GM10847 (cell line): ENCODE data around the gene WWP2.

Experiments used
- POLR2A ChIP-seq: IDR thresholded peaks from 2 replicates; pipeline ENCODE4 v1.6.1; 2011; ENCODE audit not compliant: insufficient read length; ENCODE audit errors: extremely low read depth

Gene WWP2

DNA sequence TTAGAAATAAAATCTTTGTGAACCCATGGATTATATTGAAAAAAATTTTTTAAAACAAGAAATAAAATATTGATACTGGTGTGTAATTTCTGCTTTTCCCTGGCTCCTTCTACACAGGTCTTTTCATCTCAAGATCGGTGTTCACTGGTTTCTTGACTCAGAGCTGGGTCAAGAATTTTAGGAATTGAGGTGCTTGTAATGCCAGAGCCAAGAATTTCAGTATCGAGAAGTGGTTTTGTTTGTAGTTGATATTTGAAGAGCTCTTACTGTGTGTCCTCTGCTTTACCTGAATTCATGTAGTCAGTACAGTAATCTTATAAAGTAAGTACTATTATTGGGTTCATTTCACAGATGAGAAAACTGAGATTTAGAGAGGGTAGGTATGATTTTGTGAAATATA, 7.3 kb downstream of the WWP2 start:
- no peak for TF ChIP-seq POLR2A

DNA sequence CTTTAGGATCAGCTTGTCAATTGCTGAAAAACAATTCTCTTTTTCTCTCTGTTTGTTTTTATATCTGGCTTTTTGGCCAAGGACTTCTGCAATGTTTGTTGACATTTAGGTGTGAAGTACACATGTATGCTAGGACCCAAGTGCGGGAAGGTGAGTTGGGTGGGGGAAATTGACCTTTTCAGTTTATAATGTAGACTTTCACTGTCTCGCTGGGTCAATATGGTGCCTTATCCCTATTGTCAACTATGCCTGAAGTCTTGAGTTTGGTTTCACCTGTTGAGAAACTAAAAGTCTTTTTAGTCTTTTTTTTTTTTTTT, 9.5 kb downstream of the WWP2 start:
- no peak for TF ChIP-seq POLR2A

DNA sequence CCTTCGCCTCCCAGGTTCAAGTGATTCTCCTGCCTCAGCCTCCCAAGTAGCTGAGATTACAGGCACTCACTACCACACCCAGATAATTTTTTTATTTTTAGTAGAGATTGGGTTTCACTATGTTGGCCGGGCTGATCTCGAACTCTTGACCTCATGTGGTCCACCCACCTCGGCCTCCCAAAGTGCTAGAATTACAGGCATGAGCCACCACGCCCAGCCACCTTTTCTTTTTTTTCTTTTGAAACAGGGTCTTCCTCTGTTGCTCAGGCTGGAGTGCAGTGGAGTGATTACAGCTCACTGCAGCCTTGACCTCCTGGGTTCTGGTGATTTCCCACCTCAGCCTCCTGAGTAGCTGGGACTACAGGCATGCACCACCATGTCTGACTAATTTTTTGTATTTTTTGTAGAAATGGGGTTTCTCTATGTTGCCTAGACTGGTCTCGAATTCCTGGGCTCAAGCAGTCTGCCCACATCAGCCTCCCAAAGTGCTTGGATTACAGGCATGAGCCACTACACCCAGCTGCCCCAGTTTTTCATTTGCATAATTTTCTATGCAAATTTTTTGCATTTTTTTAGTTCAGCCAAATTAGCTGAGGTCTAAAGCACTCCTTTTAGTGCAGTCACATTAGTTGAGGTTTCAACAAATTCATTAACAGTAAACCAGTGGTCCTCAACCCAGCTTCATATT, 11.3 kb downstream of the WWP2 start:
- no peak for TF ChIP-seq POLR2A

DNA sequence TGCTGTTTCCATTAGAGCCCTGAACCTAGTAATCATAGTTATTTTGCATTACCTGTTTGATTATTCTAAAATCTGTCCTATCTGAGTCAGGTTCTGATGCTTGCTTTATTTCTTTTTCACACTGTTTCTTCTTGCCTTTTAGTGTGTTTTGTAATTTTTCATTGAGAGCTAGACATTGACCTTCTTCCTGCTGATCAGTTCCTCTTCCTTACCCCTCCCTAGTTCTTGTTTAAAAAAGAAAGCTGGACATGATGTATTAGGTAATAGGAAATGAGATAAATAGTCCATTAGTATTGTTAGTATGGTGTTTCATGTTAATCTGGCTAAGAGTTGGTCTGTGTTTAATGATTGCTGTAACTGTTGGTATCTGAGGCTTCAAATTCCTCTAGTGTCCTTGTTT, 13.4 kb downstream of the WWP2 start:
- TF ChIP-seq POLR2A = no peak

DNA sequence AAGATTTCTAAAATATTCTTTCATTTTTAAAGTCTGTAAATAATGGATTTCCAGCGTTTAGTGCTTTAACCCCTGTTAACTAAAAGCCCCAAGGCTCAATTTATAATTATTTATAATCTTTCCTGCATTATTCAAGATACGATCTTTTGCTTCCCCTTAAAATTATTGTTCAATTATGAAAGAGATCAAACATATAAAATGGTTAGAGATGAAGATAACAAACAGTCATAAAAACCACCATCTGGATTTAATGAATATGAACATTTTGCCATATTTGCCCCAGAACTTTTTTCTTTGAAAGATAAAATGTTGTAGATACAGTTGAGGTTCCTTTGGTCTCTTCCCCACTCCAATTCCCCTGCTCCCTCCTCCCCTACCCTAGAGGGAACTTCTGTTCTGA, 17.6 kb downstream of the WWP2 start:
- no peak for TF ChIP-seq POLR2A

DNA sequence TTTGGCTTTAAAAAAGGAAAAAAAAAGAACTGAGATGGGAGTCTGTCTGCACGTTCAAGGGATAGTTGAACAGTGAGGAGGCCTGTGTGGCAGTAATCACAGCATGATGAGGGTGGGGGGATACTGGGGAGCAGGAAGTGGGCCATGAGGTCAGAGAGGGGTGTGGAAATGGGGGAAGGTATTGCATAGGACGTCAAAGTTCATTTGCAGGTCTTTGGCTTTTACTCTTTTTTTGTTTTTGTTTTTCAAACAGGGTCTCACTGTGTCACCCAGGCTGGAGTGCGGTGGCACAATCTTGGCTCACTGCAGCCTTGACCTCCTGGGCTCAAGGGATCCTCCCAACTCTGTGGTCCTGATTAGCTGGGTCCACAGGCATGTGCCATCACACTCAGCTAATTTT, 19.0 kb downstream of the WWP2 start:
- no peak for TF ChIP-seq POLR2A

DNA sequence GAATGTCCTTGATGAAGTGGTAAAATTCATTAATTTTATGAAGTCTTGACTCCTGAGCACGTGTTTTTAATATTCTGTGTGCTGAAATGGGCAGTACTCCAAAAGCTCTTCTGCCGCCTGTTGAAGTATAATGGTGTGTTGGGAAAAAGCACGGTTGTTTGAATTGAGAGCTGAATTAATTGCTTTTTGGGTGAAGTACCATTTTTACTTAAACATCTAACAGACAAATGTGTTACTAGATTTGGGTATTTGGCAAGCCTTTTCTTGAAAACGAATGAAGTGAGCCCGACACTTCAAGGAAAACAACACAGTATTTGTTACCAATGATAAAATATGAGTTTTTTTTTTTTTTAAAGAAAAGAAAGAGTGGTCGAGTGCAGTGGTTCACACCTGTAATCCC, 22.5 kb downstream of the WWP2 start:
- TF ChIP-seq POLR2A = no peak

DNA sequence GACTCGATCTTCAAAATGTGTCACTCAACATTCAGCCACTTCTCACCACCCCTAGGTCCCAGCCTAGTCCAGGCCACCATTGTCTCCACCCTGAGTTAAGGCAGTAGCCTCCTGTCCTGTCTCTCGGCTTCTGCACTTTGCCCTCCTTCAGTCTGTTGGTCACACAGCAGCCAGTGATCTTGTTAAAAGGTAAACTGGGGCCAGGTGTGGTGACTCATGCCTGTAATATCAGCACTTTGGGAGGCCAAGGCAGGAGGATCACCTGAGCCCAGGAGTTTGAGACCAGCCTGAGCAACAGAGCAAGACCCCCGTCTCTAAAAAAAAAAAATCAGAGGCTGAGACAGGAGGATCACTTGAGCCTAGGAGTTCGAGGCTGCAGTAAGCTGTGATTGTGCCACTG, 25.8 kb downstream of the WWP2 start:
- no peak for TF ChIP-seq POLR2A

DNA sequence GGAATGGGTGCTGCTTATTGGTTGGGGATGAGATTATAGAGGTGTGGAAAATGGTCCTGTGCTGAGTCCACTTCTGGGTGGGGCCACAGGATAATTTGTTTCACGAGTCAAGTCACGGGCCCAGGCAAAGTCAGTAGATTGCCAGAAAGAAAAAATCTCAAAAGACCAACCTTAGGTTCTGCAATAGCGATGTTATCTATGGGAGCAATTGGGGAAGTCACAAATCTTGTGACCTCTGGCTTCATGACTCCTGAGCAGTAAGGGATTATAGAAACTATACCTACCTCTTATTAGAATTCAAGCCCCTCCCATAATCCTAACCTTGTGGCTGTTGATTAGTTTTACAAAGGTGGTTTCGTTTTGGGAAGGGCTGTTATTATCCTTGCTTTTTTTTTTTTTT, 31.4 kb downstream of the WWP2 start:
- TF ChIP-seq POLR2A = no peak

DNA sequence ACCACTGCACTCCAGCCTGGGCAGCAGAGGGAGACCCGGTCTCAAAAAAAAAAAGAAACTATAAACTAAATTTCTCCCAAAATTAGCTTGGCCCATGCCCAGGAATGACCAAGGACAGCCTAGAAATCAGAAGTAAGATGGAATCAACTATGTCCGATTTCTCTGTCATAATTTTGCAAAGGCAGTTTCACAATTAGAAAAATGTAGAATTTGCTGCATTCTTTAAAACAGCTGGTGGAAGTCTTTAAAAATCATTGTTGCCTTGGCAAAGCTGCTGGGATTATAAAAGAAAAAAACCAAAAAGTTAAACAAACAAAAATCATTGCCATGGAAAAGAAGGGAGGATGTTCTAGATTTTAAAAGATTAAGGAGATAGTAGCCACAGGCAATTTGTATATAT, 32.4 kb downstream of the WWP2 start:
- TF ChIP-seq POLR2A = no peak

DNA sequence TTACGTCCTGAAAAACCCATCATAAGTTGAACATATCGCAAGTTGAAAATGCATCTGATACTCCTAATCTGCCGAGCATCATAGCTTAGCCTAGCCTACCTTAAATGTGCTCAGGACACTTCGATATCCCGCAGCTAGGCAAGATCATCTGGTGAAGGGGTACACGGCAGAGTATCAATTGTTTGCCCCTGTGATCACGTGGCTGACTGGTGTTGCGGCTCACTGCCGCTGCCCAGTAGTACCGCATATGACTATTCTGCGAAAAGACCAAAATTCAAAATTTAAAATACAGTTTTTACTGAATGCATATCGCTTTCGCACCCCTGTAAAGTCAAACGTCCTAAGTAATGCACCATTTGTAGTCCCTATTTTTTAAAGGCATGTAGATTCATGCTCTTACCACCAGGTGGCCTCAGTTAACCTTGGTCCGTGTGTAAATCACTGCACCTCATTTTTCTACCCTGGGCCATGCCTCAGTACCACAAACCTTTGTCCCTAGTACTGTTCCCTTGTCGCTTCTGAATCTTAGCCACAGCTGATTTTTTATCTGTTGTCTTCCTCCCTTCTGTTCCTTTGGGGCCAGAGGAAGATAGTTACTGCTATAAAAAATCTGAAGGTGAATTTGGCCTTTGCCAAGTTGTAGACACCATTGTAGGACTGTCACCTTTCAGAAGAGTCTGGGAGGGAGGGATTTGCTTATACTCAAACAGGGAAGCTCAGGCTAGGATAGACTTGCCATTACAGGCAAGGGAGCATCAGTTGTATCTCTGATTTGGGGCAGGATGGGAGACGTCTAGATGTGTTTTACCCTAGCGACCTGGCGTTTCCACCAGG, 34.4 kb downstream of the WWP2 start:
- TF ChIP-seq POLR2A = no peak

DNA sequence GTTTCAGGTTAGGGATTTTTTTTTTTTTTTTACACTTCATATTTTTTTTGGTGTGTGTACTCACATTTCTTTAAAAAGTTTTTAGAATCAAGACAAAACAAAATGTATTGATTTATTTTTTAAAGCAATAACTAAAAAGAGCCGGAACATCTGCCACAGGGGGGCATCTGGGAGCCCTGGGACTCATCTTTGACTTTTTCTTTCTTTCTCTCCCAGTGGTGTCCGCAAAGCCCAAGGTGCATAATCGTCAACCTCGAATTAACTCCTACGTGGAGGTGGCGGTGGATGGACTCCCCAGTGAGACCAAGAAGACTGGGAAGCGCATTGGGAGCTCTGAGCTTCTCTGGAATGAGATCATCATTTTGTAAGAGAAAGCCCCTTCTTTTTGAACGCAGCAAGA, 36.3 kb downstream of the WWP2 start:
- no peak for TF ChIP-seq POLR2A

DNA sequence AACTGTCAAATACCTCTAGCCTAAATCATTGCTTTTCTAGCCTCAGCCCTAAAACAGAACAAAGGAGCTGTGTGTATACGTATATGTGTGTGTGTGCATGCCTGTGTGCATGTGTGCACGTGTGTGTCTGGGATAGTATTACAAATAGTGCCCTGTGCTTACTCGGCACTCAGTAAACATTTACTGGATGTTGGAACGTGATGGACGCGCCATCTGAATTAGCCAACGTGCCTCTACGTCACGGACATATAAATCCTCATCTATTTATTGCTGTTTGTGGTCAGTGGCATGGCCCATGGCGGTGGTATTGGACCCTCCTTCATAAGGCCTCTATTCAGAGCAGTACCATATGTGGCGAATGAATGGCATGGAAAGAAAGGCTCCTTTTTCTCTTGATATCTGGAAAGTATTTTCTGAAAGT, 37.5 kb downstream of the WWP2 start:
- no peak for TF ChIP-seq POLR2A

DNA sequence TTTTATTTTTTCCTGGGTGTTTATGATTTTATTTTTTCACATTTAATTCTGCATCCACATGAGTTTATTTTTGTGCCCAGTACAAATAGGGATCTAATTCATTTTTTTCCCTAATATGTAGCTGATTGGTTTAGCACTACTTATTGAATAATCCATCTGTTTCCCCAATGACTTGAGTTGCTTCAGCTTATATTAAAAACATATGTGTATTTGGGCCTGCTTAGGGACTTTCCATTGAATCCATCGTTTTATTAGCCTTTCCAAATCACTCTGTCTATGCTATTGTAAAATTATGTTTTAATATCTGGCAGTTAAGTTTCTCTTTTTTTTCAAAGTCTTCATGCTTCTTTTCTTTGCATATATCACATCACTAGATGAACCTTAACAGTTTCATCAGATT, 42.2 kb downstream of the WWP2 start:
- TF ChIP-seq POLR2A = no peak

DNA sequence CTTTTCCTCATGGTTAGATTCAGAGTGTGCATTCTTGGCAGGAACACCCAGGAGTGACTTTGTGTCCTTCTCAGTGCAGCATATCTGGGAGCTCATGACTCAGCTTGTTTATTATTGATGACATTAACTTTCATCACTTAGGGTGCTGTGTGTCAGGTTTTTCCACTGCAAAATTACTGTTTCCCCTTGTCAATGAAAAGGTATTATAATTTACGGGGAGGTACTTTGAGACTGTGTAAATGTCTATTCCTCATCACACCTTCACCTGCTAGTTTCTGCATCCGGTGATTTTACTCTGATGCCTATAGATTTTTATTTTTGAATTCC, 50.5 kb downstream of the WWP2 start:
- no peak for TF ChIP-seq POLR2A

DNA sequence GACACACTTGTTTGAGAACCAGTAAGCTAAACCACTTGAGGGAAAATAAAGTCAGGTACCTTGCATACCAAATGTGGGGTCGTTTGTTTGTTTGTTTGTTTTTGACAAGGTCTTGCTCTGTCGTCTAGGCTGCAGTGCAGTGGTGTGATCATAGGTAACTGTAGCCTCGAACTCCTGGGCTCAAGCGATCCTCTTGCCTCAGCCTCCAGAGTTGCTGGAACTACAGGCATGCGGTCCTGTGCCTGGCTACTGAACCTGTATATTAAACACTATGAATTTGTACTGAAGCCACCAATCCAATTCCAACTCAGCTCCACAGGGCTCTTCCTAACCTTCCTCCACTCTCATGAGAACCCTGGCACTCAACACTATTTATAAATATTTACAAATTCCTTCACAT, 51.9 kb downstream of the WWP2 start:
- no peak for TF ChIP-seq POLR2A

DNA sequence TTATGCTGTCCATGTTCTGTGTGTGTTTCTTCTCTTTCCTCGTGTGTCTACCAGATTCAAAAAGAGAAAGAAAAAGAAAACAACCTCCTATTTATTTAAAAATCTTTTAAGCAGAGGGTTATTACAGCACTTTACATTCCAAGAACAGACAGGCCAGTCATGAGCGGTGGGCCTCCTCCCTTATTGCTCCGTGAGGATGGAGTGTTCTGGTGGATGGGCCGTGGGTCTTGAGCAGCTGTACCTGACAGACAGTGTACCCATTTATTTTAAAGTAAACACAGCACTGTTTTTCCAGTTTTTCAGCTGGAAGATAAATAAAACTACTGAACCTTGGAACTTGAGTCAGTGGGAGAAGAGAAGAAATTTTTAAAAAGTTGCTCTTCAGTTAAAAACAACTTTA, 52.4 kb downstream of the WWP2 start:
- TF ChIP-seq POLR2A = no peak

DNA sequence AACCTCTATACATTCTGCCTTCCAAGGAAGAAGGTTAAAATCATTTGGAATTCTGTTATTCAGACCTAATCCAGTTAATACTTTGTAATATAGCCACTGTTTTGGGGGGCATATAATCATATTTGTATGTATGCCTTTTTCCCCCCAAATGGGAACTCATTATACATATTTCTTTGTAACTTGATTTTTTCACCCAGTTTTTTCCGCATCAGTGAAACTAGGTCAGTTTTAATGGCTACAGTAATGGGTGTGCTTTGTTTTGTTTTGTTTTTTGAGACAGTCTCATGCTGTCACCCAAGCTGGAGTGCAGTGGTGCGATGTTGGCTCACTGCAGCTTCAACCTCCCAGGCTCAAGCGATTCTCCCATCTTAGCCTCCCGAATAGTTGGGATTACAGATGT, 54.9 kb downstream of the WWP2 start:
- no peak for TF ChIP-seq POLR2A
